Pancreas (tissue), 10 donors: ENCODE results near the gene UBN2. TPM values are rescaled to one million over a fixed set of nuclear protein-coding genes. Genes with fewer than 3 reads are reported as not detected.

ENCODE experiments used
- ATAC-seq, 4 donors: fragments of 200-7000 bp; cut with Tn5 transposase; one replicate each; pipeline versions ENCODE4 v1.8.0 to v1.9.1; 2020; ENCODE audit warnings: mild to moderate bottlenecking in 4 of 4, moderate library complexity in 4 of 4
- DNase-seq, 6 donors: peaks; one replicate each; pipeline ENCODE4 v3.0.0-alpha.2; 2020
- FAIRE-seq: peaks from 2 replicates; lab custom pipeline; 2012; peaks lifted over from hg19 to GRCh38; lab: Jason Lieb, UNC
- H3K27ac ChIP-seq, 4 donors: fragments of 200-600 bp; sonication (generic); 1 replicate in 3 of 4; 2 replicates in 1 of 4; pipeline versions ENCODE4 v1.5.0 to v1.8.0; 2020
- H3K27me3 ChIP-seq, 4 donors: fragments of 200-600 bp; one replicate each; pipeline ENCODE4 v1.8.0; 2021
- H3K36me3 ChIP-seq, 3 donors: fragments of 200-600 bp; sonication (generic) in 1 of 3; one replicate each; pipeline versions ENCODE4 v1.5.0 to v1.8.0; 2020 to 2021
- H3K4me1 ChIP-seq, 3 donors: fragments of 200-600 bp; one replicate each; pipeline ENCODE4 v1.8.0; 2021
- H3K4me3 ChIP-seq, 4 donors: fragments of 200-600 bp; sonication (generic) in 2 of 4; one replicate each; pipeline versions ENCODE4 v1.5.0 to v1.8.0; 2020 to 2021
- H3K9me3 ChIP-seq, 4 donors: fragments of 200-600 bp; one replicate each; pipeline ENCODE4 v1.8.0; 2021
- WGBS, 2 donors: extraction: QIAGEN DNeasy Blood & Tissue Kit; methylation state at CpG; one replicate each; pipeline ENCODE4 v1.1.7; 2013; 5-methylcytosine and 5-hydroxymethylcytosine counted together
- intact Hi-C, 3 donors: fragments of 100-400 bp; cut with DNase I; formaldehyde crosslinking; loops; one replicate each; pipeline versions ENCODE4 v1.11.1 to v1.14.2; 2022
- polyA plus RNA-seq, 2 donors: library from polyadenylated mRNA; stranded (reverse); fragments of 200-250 nt; gene quantifications; one replicate each; pipeline ENCODE4 v1.2.3, GENCODE V29; 2013
- total RNA-seq, 6 donors: library from RNA; stranded (reverse); fragmentation: NEBNext Ultra II Directional in 4 of 6; extraction: Animal tissue kit (Norgen Biotek cat#: 25700) in 4 of 6; gene quantifications; one replicate each; pipeline versions ENCODE4 v1.2.1 to v1.2.4, GENCODE V29; 2021 to 2023
- TF ChIP-seq, protein P1 (sequence below), 4 donors: fragments of 200-600 bp; sonication (generic) in 3 of 4; IDR thresholded peaks; one replicate each; pipeline versions ENCODE4 v1.5.0 to v1.8.0; 2021; ENCODE audit warnings: antibody characterized with exemption in 4 of 4
- donor health status: healthy with polysubstance abuse.
- donor health status: DM: no; HTN: no; CAD: no; lungs with moderate emphysema.
- donor health status: DM: no; HTN: no; CAD: no.
- donor health status: control.
- donor health status: control.
- donor health status: Bipolar disorder and iron deficiency.
- donor health status: DM: yes; HTN: yes; CAD: no.
- donor health status: DM: no; HTN: no; CAD: no.
- donor health status: DM: no; HTN: no; CAD: no.
- donor health status: DM: yes; HTN: yes; CAD: no.

UBN2 gene
- total and polyA plus RNA-seq, 8 donors: 2.9 to 20.3 (median 15.0) TPM

DNA sequence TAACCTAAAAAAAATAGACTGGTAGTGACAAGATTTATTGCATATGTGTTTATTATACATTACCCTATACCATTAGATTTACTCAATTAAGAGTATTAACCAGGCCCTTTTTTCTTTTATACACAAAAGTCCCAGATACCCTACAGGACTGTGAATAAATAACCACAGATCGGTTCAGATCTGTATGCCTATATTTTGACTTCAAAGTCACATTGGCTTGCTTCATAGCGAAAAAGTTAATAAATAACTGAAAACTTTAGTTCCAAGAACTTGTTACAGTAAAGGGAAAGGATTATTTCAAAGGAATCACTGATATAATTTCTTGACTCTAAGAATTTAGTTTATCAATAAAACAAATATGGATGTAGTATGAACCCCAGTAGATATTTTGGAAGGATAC lies 68.3 kb downstream of the UBN2 start:
- Histone ChIP-seq H3K9me3 (no peaks in the 10 kb centered on the region), H3K27me3 (no peaks in the 10 kb centered on the region), H3K4me3 (no peak overlapping the region), H3K27ac (peak overlapping the region in 2 of 4 donors; percentile 38 to 45), H3K4me1 (peaks cover 18 to 32% (median 27%) of the 10 kb centered on the region in 3 donors), H3K36me3 (no peaks in the 10 kb centered on the region)
- intact Hi-C loops: no loop called here
- DNase-seq (no peak), FAIRE-seq (no peak), ATAC-seq (peak; percentile 49 to 72 (median 68))
- TF ChIP-seq, protein P1, sequence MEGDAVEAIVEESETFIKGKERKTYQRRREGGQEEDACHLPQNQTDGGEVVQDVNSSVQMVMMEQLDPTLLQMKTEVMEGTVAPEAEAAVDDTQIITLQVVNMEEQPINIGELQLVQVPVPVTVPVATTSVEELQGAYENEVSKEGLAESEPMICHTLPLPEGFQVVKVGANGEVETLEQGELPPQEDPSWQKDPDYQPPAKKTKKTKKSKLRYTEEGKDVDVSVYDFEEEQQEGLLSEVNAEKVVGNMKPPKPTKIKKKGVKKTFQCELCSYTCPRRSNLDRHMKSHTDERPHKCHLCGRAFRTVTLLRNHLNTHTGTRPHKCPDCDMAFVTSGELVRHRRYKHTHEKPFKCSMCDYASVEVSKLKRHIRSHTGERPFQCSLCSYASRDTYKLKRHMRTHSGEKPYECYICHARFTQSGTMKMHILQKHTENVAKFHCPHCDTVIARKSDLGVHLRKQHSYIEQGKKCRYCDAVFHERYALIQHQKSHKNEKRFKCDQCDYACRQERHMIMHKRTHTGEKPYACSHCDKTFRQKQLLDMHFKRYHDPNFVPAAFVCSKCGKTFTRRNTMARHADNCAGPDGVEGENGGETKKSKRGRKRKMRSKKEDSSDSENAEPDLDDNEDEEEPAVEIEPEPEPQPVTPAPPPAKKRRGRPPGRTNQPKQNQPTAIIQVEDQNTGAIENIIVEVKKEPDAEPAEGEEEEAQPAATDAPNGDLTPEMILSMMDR (IDR thresholded peaks at IDR 0.05): no peak
- 17 to 21% methylated on average over 2 of the region's 2 CpGs for WGBS, 2 donors

DNA sequence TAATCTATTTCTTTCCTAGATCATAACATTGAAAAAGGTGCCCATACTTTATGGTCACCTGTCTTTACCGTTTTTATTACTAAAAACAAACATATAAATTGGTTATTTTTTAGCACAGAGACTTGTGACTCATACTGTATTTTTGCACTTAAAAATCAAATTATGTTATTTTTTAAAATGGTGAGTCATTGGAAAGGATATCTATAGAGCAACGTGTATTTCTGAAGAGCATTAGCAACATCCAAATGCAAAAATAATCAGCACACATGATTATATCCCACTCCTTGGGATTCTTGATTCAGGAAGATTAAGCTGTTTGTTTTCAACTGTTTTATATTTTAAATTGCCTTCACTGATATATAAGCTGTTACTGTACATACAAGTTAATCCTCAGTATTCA lies 69.4 kb downstream of the UBN2 start:
- 74 to 76% methylated on average over 2 of the region's 2 CpGs for WGBS, 2 donors
- ATAC-seq (no peak), FAIRE-seq (no peak), DNase-seq (no peak)
- H3K4me1 ChIP-seq: peaks cover 18 to 32% (median 27%) of the 10 kb centered on the region in 3 donors
- H3K27me3 ChIP-seq: no peaks in the 10 kb centered on the region
- H3K36me3 ChIP-seq: no peaks in the 10 kb centered on the region
- no peaks in the 10 kb centered on the region for H3K9me3 ChIP-seq
- intact Hi-C loops: no loop called here
- no peak overlapping the region for H3K27ac ChIP-seq
- TF ChIP-seq, protein P1 (IDR thresholded peaks at IDR 0.05): no peak
- H3K4me3 ChIP-seq: no peak overlapping the region

DNA sequence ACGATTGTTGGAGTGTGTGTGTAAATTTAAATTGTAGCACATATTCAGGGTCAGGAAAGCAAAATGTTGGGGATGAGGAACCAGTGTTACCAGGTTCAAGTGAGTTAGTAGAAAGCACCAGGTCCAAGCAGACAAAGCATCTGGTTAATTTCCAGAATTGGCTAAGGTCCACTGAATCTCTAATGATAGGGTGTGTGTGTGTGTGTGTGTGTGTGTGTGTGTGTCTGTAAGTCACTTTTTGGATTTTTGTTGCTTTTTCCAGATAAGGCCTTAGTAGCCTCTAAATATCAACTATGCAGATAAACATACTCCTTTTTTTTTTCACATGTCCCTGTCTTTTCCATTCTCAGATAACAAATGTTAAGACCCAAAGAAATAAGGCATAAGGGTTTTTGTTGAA lies 73.5 kb downstream of the UBN2 start:
- H3K4me1 ChIP-seq: peaks cover 5 to 20% (median 13%) of the 10 kb centered on the region in 3 donors
- DNase-seq (no peak), FAIRE-seq (no peak), ATAC-seq (no peak)
- 64 to 67% methylated on average over 1 of the region's 1 CpG for WGBS, 2 donors
- TF ChIP-seq, protein P1 (IDR thresholded peaks at IDR 0.05): no peak
- no peaks in the 10 kb centered on the region for H3K27me3 ChIP-seq
- intact Hi-C loops: no loop called here
- no peak overlapping the region for H3K27ac ChIP-seq
- H3K9me3 ChIP-seq: no peaks in the 10 kb centered on the region
- H3K36me3 ChIP-seq: no peaks in the 10 kb centered on the region
- H3K4me3 ChIP-seq: no peak overlapping the region

DNA sequence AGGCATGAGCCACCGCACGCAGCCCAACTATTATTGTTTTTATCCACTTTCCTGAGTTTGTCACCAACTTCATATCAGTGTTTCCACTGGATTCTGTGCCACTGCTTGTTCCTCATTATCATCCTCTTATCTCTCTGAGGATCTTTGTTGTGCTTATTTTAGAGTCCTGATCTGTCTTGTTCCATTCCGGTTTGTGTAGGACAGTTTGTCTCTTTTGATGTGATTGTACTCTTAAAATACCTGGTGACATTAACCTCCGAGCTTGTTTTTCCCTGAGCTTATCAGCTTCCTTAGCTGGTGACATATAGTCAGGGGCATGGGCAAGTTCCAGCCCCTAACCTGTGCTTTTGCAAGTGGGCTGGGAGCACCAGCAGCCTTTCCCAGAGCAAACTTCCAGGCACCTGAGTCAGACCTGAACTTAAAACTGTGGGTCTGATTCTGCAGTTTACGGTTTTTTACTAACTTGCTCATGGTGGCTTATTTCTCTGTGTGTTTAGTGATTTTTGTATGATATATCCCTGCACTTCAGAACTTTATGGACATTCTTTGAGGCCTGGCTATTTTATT lies 87.0 kb downstream of the UBN2 start:
- 79 to 87% methylated on average over 5 of the region's 5 CpGs for WGBS, 2 donors
- intact Hi-C loops: no loop called here

More for the DNA sequence above, 87.0 kb downstream of the UBN2 start:
- H3K4me3 ChIP-seq: no peak overlapping the region
- no peaks in the 10 kb centered on the region for H3K27me3 ChIP-seq
- no peak for FAIRE-seq
- TF ChIP-seq, protein P1 (IDR thresholded peaks at IDR 0.05): no peak
- DNase-seq: no peak
- no peaks in the 10 kb centered on the region for H3K36me3 ChIP-seq
- H3K9me3 ChIP-seq: no peaks in the 10 kb centered on the region
- H3K27ac ChIP-seq: no peak overlapping the region
- no peak for ATAC-seq
- H3K4me1 ChIP-seq: no peaks in the 10 kb centered on the region
